Activated CD4-positive, alpha-beta T cell treated with anti-CD3 and anti-CD28 coated beads, Interleukin-2, amount 50 U/mL, for 4 hours (primary cell): ENCODE data around the gene SDK1.
"Not testable (repeated sequence)": the region's sequence is repeated elsewhere in the genome, so short reads cannot be mapped to it uniquely, and the experiment has no call there.

ENCODE experiments used
- DNase-seq, 2 experiments: peaks; one replicate each; pipeline ENCODE4 v3.0.0-alpha.2; 2020

Gene SDK1

DNA sequence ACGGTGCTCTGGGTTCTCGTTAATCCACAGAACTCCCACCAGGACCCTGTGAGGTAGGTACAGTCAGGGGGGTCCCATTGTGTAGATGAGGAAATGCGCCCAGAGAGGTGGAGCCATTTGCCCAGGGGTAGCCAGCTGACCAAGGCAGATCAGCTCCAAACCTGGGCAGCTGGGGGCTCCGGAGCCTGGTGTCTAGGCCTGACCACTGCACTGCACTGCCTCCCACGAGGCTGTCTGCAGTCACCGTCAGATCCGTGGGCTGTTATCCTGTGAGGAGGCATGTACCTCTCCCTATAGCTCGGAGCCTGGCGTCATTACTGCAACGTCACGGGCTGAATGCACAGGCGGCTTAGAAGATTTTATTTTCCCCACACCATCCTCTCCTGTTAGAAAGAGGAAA is 969.2 kb downstream of the SDK1 start:
- DNase-seq = no peak

DNA sequence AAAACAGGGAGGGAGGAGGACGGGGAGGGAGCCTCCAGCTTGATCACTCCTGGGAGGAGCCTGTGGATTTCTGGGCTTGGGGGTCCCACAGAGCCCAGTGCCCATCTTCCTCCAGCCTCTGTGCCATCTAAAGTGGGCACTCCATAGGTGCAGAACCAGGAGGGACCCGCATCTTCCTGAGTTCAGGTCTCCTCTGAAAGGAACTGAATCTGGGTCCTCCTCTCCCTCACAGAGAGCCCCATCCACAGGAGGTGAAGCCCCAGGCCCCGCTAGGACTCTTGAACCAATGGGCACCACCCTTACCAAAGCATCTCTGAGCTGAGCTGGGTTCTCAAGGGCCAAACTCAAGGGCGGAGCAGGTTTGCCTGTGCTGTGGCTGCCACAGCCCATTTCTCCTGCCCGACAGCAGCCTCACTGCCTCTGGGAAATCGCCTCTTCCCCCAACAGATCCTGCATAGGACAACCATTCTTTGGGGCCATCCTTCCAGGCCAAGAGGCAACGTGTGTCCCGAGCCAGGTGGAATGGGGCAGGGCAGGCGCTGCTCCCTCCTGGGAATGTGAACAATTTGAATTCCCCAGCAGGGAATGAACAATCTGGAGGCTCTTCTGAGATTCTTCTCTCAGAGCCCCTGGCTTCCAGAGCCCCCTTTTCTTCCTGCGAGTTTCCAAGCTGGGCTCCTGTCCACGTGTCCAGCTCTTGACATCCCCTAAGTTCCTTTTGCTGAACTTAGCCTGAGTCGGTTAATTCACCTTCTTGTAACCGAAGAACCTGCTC is 970.1 kb downstream of the SDK1 start:
- no peak for DNase-seq

DNA sequence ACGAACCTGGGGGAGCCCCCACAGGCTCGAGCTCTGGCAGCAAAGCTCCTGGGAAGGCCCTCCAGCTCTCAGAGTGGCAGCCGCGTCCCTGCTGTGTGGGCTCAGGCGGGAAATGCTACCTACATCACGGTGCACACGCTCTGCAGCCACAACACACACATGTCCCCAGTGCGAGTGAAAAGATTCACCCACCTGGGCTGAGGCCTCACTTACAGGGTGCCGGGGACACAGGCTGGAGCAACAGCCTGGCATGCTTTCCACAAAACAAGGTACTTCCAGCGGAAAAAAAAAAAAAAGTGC is 970.6 kb downstream of the SDK1 start:
- no peak for DNase-seq

DNA sequence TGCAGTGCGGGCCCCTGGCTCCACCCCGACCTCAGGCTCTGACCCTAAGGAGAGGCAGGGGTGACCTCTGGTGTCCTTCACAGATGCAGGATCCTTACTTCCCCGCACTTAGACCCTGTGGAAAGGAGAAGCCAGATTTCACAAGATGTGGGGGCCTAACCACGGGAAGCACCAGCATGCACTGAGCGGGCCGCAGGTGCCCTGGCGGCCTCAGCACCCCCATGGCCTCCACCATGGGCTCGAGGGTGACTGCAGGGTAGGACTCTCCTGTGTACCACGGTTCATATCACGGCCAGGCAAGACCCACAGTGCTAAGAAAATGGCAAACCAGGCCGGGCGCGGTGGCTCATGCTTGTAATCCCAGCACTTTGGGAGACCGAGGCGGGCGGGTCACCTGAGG is 971.1 kb downstream of the SDK1 start:
- no peak for DNase-seq

DNA sequence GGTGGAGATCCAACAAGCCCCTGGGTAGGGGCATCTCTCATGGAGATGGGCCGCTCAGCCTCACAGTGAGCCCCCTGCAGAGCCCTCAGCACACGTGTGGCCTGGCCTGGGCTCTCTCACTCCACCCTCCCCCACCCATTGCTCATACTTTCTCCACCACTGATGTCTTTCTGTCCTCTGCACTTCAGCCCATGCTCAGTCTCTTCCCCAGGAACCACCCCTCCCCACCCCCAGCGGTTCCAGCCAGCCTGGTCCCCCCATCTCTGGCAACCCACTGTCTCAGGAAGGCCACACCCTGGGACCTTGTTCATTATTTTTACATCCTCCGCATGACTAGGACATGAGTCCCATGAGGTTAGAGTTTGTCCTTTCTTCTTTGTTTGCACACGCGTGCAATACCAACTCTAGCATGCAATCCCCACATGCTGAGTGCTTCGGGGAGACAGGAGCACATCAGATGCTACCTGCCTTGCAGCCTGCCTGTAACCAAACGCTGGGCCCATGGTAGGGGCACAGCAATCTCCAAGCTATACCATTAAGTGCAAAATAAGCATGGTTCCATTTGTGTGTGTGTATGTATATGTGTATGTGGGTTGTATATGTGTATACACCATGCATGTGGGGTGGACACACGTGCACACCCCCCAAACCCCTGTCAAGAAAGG is 972.6 kb downstream of the SDK1 start:
- DNase-seq = no peak

DNA sequence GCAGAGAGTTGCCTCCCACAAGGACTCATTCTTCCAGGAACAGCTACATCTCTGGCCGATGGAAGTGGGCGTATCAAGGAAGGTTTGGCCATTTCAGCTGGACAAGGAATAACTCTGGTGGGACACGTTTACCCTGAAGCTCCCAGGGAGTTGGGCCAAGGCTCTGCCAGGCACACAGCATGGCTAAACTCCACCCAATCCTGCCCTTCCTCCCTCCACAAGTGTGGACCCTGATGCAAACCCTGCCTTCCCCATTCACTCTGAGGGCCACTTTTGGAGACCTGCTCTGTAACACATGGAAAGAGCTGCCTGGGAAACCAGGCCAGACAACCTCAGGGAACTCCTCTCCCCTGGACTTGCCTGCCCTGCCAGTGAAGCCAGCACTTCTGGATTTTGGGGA is 973.2 kb downstream of the SDK1 start:
- DNase-seq = no peak

DNA sequence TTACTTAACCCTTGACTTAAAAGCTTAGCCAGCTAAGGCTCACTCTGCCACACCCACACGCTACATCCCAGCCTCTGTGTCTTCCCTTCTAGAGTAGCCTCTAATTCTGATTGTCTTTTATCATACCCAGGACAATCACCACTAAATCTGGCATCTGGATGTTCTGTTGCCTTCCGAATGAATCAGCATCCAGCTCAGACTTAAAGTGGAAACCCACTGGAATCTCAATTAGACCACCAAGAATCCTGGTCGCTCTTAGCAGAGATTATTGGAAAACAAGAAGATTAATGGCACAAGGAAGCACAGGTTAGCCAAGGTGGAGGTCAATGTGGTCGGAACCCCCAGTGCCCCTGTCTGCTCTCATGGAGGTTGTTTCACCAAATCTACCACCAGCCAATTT is 976.9 kb downstream of the SDK1 start:
- no peak for DNase-seq

DNA sequence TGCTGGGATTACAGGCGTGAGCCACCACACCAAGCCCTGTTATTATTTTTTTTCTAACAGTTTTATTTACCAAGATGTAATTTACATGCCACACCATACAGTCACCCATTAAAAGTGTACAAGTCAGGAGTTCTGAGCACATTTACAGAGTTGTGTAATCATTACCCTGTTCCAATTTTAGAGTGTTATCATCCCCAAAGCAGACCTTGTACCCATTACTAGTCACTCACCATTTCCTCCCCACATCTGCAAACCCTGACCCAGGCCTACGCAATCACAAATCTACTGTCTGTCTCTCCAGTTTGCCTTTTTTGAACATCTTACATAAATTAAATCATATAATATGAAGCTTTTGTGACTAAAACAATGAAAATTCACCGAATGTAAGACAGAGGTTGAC is 978.2 kb downstream of the SDK1 start:
- DNase-seq = no peak

DNA sequence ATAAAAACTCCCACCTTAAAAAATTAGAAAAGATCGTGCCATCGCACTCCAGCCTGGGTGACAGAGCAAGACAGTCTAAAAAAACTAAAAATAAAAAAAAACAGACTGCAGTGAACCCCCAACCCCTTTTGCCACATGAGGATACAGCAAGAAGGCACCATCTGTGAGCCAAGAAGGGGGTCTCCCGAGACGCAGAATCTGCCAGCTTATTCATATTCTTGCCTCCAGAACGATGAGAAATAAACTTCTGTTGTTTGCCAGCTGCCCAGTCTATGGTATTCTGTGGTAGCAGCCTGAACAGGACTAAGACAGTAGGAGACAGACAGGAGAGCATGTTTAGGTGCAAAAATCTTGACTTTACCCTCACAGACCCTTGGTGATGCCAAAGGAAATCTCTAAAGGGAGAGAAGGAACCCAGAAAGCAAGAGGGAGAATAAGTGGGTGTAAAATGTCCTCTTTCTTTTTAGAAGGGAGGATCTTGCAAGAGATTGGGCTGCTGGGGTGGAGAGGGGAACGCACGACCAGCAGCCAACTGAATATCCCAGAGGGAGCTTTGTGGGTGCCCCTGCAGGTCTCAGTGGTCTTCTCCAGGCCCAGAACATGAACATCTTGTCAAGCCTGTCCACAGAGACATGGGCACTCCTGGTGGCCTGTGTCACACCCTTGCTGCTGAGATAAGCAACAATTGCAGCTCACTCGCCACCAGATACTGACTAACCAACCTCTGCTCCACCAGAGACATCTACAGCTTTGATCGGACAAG is 980.4 kb downstream of the SDK1 start:
- no peak for DNase-seq

DNA sequence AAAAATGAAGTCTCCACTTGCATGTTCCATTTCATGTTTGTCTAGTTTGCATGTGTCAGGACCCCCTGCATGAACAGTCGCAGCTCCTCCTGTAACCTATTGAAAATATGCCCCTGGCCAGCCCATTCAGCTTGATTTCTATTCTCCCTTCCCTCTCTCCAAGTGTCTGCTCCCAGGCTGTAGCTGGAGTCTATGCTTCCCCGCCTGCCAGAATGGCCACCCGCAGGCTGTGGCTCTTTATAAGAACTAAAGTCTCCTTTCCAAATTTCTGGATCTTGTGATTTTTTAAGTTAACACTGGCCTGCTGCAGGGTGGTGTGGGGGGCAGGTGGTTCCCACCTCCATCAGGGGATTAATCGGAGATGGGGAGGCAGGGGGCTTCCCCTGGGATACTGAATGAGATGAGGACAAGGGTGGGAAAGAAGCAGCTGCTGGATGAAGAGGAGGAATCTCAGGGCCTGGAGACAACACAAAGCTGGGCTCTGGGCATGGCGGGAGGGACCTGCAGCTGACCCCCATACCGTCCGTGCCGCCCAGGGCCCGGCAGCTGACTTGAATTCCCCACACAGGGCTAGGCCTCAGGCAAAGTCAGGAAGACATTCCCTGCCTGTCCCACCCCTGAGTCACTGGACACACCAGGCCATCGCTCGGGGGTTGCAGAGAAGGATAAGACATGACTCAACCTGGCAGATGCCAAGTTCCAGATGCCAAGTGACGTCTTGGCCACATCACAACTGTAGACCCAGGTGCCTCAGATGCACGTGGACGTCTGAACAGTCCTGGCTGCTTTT is 981.6 kb downstream of the SDK1 start:
- no peak for DNase-seq

DNA sequence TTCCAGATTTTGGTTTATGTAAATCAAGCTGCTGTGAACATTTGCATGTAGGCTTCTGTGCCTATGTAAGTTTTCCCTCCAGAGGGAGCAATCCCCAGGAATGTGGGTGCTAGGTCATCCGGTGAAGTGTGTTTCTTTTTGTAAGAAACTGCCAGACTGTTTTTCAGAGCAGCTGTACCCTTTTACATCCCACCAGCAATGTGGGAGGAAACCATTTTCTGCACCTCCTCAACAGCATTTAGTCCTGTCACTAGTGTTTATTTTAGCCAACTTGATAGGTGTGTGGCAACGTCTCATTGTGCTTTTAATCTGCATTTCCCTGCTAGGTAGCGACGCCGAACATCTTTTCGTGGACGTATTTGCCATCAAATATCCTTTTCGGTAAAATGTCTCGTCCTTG is 985.3 kb downstream of the SDK1 start:
- no peak for DNase-seq

DNA sequence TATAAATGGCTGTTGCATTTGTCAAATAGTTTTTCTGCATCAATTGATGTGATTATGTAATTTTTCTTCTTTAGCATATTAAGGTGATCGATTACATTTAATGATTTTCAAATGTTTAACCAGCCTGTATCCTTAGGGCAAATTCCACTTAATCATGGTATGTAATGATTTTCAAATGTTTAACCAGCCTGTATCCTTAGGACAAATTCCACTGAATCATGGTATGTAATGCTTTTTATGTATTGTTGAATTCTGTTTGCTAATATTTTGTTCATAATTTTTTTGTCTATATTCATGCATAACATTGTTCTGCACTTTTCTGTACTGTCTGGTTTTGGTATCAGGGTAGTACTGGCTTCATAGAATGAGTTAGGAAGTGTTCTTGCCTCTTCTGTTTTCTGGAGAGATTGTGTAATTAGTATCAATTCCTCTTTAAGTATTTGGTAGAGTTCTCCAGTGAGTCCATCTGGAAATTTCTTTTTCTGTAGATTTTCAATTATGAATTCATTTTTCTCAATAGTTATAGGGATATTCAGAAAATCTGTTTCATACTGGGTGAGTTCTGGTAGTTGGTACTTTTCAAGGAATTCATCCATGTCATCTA is 987.8 kb downstream of the SDK1 start:
- no peak for DNase-seq

DNA sequence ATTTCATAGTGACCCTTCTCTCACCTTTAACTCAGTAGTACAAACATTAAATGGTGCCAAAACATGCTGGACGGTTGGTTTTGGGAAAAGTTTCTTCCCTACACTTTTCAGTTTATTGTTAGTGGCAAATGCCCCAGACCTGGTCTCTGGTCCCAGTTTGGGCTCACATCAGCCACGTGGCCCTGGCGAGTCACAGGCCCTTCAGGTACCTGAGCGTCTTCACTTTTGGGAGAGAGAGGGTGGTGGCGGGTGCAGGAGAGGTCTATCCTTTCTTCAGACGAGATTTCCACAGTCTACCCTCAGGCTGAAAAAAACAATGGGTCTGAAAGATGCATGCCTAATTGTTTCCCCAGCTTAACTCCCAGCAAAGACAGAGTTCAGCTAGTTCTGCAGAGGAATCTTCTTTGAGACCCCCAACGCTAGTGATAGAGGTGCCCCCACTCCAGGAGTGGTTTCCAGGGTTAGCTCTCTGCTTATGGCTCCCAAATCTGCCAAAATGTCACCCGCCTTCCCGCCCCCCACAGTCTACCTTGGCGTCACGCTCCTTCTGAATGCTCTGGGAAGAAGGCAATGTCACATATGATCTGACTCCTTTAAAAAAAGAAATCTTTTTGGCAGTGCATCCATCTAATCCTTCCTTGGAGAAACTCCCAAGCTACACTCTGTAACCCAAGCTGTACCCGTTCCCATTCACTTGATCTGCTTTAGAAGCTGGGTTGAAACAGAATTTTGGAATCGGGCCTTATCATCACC is 996.3 kb downstream of the SDK1 start:
- DNase-seq = no peak

DNA sequence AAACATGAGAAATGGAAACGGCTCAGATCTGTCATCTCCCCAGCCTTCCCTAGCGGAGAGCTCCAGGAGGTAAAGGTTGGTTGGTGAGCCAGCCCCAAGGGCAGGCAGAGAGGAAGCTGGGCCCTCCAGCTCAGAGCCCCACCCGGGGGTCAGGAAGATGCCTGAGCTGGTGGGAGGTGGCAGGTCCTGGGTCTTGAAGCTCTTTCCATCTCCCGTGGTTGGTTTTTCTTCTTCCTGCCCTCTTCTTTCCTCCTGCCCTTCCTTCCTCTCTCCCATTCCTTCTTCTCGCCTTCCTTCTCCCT is 996.8 kb downstream of the SDK1 start:
- no peak for DNase-seq

DNA sequence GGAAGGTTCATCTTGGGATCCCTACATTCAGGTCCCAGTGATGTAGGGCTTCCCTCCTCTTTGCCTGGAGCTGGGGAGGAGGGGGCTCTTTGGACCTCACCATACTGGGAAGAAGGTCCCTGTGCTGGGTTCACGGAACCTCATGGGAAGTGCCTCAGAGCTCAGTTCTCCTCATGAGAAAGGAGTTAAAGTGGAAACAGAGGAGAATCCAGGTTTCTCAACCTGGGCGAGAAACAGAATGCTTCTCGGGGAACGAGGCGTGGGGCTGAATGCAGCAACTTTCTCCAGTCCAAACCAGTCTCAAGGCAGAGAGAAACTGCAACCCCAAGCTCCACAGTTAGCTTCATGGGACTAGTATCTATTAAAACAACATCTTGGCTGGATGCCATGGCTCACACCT is 998.4 kb downstream of the SDK1 start:
- no peak for DNase-seq

DNA sequence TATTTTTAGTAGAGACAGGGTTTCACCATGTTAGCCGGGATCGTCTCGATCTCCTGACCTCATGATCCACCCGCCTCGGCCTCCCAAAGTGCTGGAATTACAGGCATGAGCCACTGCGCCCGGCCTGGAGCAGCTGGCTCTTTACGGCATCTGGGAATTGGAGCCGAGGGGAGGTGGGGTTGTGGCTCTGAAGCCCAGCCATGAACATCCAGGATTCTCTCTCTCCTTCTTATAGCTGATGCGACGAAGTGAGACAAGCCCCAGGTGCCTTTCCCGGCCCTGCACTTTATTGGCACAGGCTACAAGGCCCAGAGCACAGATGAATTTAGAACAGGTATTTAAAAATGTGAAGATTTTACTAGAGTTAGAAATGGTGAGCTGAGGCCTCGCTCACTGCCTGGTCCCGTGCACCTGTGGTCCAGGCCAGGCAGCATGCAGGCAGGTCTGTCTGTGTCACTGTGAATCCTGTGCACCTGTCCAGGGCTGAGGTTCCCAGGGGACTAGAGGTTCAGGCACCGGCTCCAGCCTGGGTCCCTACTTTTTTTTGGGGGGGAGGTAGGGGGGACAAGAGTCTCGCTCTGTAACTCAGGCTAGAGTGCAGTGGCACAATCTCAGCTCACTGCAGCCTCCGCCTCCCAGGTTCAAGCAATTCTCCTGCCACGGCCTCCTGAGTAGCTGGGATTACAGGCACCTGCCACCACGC is 1001.3 kb downstream of the SDK1 start:
- DNase-seq = no peak

DNA sequence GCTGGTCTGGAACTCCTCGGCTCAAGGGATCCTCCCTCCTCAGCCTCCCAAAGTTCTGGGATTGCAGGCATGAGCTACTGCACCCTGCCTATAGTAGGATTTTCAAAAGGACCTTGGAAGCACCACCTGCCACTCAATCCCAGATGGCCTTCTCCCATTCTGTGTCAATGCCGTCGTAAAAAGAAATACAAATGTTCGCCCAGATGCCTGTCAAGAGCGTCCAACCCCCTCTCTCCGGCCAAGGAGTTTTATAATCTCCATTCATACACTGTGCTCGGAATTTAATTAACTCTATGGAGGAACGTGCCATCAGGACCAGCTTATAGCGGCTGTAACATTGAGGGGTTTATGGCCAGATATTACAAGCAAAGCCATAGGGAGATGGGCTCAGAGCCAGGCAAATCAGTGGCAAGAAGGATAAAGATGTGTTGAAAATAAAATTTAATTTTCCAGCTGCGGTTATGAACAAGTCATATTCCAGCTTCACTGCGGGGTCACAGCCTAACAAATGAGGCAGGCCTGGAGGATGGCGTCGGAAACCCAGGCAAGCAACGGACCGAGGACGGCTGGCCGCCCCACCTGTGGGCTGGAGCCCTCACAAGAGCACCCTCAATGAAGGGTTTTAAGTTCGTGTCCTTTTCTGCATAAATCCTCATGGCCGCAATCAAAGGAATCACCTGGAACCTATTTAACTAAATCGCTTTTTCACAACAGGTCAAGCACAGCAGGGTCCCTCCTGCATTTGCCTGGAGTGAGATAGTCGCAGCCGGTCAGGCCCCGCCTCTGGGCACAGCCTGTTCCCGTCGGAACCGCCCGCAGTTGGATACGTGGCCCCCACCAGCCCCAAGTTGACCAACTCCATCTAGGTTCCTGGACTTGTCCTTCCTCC is 1006.5 kb downstream of the SDK1 start:
- no peak for DNase-seq

DNA sequence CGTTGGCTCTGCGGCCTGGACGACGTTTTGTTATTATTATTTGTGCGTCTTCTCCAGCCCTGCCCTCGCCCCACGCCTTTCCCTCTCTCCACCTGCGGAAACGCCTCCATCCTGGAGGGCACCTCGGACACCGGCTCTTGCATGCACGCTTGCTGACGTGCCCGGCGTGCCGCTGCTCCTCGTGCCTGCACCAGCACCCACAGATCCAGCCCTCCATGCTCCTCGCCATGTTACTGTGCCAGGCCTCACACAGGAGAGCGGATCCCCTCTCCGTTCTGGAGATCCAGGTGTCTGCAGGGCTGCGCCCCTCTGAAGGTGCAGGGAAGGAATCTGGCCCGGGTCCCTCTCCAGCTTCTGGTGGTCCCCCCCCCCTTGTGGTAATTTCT is 1007.1 kb downstream of the SDK1 start:
- no peak for DNase-seq

DNA sequence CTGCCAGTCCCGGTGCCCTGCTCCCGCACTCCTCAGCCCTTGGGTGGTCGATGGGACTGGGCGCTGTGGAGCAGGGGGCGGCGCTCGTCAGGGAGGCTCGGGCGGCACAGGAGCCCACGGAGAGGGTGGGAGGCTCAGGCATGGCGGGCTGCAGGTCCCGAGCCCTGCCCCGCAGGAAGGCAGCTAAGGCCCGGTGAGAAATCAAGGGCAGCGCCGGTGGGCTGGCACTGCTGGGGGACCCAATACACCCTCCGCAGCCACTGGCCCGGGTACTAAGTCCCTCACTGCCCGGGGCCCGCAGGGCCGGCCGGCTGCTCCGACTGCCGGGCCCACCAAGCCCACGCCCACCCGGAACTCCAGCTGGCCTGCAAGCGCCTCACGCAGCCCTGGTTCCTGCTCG is 1012.9 kb downstream of the SDK1 start:
- DNase-seq = not testable (repeated sequence)

DNA sequence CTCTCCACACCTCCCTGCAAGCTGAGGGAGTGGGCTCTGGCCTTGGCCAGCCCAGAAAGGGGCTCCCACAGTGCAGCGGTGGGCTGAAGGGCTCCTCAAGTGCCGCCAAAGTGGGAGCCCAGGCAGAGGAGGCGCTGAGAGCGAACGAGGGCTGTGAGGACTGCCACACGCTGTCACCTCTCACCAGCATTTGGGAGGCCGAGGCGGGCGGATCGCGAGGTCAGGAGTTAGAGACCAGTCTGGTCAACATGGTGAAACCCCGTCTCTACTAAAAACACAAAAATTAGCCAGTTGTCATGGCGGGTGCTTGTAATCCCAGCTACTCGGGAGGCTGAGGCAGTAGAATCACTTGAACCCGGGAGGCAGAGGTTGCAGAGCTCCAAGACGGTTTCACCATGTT is 1013.3 kb downstream of the SDK1 start:
- DNase-seq = not testable (repeated sequence)
